ENCODE data around the gene PKD1L1. TPM values are rescaled to one million over a fixed set of nuclear protein-coding genes. Genes with fewer than 3 reads are reported as not detected.
"Not testable (repeated sequence)": the region's sequence is repeated elsewhere in the genome, so short reads cannot be mapped to it uniquely, and the experiment has no call there.

PKD1L1 gene
- total RNA-seq, 4 donors from 2014 or later: 0.41 to 37.4 (median 17.5) TPM

DNA sequence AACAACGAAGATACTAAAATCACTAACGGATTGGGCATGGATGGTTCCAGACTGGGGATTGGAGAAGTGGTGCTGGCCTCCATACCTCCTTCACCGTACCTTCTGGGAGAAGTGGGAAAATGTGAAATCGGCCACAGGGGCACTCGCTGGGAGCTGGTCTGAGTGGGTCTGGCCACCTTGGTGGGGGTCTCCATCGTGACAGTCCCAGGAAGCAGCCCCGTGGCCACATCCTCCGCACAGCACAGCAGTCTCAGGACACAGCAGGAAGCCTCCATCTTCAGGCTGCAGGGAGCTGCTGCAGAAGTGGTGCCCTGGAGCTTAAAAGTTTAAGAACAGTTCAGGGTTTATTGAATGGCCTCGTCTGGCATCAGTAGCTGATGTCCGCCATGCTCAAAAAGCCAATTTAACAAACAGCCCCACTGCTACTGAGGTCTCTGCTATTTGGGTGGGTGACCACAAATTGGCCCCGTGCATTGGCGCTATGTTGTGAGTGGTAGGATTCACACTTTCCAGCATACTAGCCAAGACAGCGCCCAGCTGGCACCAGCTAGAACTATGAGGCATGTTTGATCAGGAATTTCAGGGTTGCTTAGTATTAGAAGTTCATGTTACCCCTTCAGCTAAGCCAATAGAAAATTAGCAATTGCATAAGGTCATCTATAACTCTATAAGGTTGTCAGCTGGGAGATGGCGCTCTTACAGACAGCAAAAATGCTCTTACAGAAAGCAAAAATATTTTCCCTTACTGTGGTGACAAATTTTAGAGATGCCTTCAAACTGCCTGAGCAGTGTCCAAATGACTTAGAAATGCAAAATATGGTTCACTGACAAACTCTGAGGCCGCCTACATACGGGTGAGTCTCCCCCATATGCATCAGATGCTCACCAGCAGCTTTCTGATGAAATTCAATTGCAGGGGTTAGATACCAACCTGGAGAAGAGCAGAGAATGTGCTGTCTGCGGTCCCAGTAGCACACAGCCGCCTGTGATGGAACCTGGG lies 17.0 kb downstream of the PKD1L1 start:
- intact Hi-C loops (cut with DNase I; ENCODE audit: low total_unique reads): no loop called here
- Histone ChIP-seq H3K4me1 (no peaks in the 10 kb centered on the region), H3K9me3 (no peaks in the 10 kb centered on the region), H3K4me3 (no peak overlapping the region), H3K27ac (no peak overlapping the region), H3K27me3 (no peaks in the 10 kb centered on the region), H3K36me3 (no peaks in the 10 kb centered on the region)
- TF ChIP-seq POLR2AphosphoS5 (IDR thresholded peaks at IDR 0.05): no peak
- TF ChIP-seq, protein P1, sequence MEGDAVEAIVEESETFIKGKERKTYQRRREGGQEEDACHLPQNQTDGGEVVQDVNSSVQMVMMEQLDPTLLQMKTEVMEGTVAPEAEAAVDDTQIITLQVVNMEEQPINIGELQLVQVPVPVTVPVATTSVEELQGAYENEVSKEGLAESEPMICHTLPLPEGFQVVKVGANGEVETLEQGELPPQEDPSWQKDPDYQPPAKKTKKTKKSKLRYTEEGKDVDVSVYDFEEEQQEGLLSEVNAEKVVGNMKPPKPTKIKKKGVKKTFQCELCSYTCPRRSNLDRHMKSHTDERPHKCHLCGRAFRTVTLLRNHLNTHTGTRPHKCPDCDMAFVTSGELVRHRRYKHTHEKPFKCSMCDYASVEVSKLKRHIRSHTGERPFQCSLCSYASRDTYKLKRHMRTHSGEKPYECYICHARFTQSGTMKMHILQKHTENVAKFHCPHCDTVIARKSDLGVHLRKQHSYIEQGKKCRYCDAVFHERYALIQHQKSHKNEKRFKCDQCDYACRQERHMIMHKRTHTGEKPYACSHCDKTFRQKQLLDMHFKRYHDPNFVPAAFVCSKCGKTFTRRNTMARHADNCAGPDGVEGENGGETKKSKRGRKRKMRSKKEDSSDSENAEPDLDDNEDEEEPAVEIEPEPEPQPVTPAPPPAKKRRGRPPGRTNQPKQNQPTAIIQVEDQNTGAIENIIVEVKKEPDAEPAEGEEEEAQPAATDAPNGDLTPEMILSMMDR (IDR thresholded peaks at IDR 0.05): no peak
- TF ChIP-seq EP300 (IDR thresholded peaks at IDR 0.05; ENCODE audit: low read depth): no peak
- WGBS, 2 donors (ENCODE audit: low coverage in 1 of 2): 63 to 91% methylated on average over 2 to 18 of the region's 18 CpGs
- in situ Hi-C loops (cut with MboI; ENCODE audit: low pct_ligation_motif_present in 1 of 4, low pct_unique_long_range_greater_than_20kb in 1 of 4, low sequenced_read_pairs in 3 of 4): no loop called here
- DNase-seq: no peak

DNA sequence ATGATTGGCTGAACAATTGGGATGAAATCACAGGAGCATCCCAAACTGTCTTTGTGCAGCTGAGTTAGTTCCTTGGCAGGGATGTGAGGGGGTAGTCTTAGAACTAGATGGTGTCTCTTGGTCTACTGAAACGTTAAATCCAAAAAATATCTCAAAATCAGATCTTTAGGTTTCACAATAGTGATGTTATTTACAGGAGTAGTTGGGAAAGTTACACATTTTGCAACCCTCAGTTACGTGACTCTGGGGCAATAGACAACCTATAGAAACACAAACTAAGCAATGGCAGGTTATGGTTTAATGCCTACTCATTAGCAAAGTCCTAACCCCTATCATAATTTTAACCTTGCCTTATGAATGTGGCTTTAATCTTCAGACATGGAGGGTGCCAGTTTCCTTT lies 24.0 kb downstream of the PKD1L1 start:
- TF ChIP-seq, protein P1 (IDR thresholded peaks at IDR 0.05): no peak
- TF ChIP-seq POLR2AphosphoS5 (IDR thresholded peaks at IDR 0.05) (no peak), POLR2A (IDR thresholded peaks at IDR 0.05) (no peak), EP300 (IDR thresholded peaks at IDR 0.05; ENCODE audit: low read depth) (no peak)
- no peak overlapping the region for H3K27ac ChIP-seq
- WGBS, 2 donors (ENCODE audit: low coverage in 1 of 2): 83 to 85% methylated on average over 2 of the region's 2 CpGs
- no peaks in the 10 kb centered on the region for H3K4me1 ChIP-seq
- no peaks in the 10 kb centered on the region for H3K27me3 ChIP-seq
- no peaks in the 10 kb centered on the region for H3K36me3 ChIP-seq
- intact Hi-C loops (cut with DNase I; ENCODE audit: low total_unique reads): no loop called here
- H3K4me3 ChIP-seq: no peak overlapping the region
- no peaks in the 10 kb centered on the region for H3K9me3 ChIP-seq
- DNase-seq: no peak
- in situ Hi-C loops (cut with MboI; ENCODE audit: low pct_ligation_motif_present in 1 of 4, low pct_unique_long_range_greater_than_20kb in 1 of 4, low sequenced_read_pairs in 3 of 4): no loop called here

DNA sequence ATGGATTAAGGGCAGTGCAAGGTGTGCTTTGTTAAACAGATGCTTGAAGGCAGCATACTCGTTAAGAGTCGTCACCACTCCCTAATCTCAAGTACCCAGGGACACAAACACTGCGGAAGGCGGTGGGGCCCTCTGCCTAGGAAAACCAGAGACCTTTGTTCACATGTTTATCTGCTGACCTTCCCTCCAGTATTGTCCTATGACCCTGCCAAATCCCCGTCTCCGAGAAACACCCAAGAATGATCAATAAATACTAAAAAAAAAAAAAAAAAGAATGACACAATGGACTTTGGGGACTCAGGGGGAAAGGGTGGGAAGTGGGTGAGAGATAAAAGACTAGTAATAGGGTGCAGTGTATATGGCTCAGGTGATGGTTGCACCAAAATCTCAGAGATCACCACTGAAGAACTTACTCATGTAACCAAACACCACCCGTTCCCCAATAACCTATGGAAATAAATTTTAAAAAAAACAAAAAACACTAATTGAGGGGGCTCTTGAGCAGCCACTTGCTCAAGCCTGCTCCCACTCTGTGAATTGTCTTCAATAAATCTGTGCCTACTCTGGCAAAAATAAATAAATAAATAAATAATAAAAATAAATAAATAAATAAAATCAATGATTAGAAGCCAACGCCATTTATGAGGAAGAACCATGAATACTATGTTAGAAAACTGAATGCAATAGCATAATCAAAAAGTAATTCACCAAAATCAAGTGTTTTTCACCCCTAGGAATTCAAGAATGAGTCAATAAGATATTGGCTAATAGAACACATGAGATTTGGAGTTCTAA lies 25.0 kb downstream of the PKD1L1 start:
- in situ Hi-C loops (cut with MboI; ENCODE audit: low pct_ligation_motif_present in 1 of 4, low pct_unique_long_range_greater_than_20kb in 1 of 4, low sequenced_read_pairs in 3 of 4); H3K9me3 ChIP-seq; H3K36me3 ChIP-seq; H3K27ac ChIP-seq; H3K4me1 ChIP-seq; H3K4me3 ChIP-seq; DNase-seq; intact Hi-C loops (cut with DNase I; ENCODE audit: low total_unique reads); H3K27me3 ChIP-seq: not testable (repeated sequence)
- WGBS, 2 donors (ENCODE audit: low coverage in 1 of 2): 78 to 81% methylated on average over 6 to 8 of the region's 8 CpGs

DNA sequence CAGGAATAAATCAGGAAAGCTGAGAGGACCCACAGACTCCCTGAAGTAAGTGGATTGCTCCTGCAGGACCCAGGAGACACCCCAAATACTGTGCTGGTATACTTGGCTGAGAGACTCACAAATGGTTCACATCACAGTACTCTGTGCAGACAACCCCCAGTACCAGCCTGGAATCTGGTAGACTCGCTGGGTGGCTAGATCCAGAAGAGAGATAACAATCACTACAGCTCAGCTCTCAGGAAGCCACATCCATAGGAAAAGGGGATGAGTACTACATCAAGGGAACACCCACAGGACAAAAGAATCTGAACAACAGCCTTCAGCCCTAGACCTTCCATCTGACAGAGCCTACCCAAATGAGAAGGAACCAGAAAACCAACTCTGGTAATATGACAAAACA lies 31.8 kb downstream of the PKD1L1 start:
- in situ Hi-C loops (cut with MboI; ENCODE audit: low pct_ligation_motif_present in 1 of 4, low pct_unique_long_range_greater_than_20kb in 1 of 4, low sequenced_read_pairs in 3 of 4); H3K36me3 ChIP-seq; intact Hi-C loops (cut with DNase I; ENCODE audit: low total_unique reads); DNase-seq; H3K27ac ChIP-seq; H3K9me3 ChIP-seq; H3K4me1 ChIP-seq; H3K27me3 ChIP-seq; H3K4me3 ChIP-seq: not testable (repeated sequence)
- WGBS, 2 donors (ENCODE audit: low coverage in 1 of 2): 91% methylated on average over 1 of the region's 1 CpG; no CpG with 5 or more reads in 1 of the 2 donors

DNA sequence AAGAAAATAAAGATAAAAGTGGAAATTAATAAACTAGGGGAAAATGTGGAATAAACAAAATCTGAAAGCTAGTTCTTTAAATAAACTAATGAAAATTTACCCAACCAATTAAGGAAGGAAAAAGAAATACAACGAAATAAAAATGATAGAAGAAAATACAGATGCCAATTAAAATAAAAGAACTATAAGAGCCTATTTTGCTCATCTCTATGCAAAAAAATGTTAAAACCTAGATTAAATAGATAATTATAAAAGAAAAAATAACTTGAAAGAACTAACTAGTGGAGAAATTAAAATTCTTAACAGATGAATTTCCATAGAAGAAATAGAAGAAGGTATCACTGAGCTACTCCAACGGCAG lies 32.7 kb downstream of the PKD1L1 start:
- Histone ChIP-seq H3K4me1 (no peaks in the 10 kb centered on the region), H3K4me3 (no peak overlapping the region), H3K27me3 (no peaks in the 10 kb centered on the region), H3K9me3 (no peaks in the 10 kb centered on the region), H3K36me3 (no peaks in the 10 kb centered on the region), H3K27ac (no peak overlapping the region)
- in situ Hi-C loops (cut with MboI; ENCODE audit: low pct_ligation_motif_present in 1 of 4, low pct_unique_long_range_greater_than_20kb in 1 of 4, low sequenced_read_pairs in 3 of 4) (no loop called here), intact Hi-C loops (cut with DNase I; ENCODE audit: low total_unique reads) (no loop called here)
- 89 to 100% methylated on average over 2 of the region's 2 CpGs for WGBS, 2 donors (ENCODE audit: low coverage in 1 of 2)
- no peak for DNase-seq
- TF ChIP-seq POLR2AphosphoS5 (IDR thresholded peaks at IDR 0.05) (no peak), EP300 (IDR thresholded peaks at IDR 0.05; ENCODE audit: low read depth) (no peak), POLR2A (IDR thresholded peaks at IDR 0.05) (no peak)
- TF ChIP-seq, protein P1 (IDR thresholded peaks at IDR 0.05): no peak

All from transverse colon (tissue), 4 donors.